GM21515 (cell line): ENCODE results near the gene ZNF407.

ENCODE experiments used
- ATAC-seq: cut with Tn5 transposase; IDR thresholded peaks from one replicate; pipeline ENCODE4 v1.9.1; 2021; ENCODE audit not compliant: unreplicated experiment

ZNF407 gene

DNA sequence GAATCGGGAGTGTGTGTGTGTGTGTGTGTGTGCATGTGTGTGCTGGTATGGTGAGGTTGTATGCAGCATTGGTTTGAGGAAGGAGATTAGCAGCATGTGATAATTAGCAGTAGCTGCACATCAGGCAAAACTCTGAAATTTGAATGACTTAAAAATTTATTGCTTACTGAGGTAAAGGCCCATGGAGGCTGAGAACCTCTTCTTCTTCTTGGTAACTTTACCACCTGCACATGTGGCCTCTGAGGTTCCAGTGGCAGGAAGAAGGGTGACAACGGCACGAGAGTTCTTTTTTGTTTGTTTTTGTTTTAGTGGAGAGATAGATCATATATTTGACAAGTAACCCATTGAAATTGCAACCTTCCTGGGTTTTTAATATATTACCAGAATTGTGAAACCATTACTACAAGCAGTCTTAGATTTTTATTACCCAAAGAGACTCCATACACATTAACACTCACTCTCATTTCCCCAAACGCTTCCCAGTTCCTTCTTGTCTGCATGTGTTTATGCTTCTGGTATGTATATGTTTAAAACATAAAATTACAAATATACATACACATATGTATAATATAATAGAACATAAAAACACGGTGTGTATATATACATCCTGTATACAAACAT, 319.2 kb downstream of the ZNF407 start:
- ATAC-seq = no peak

DNA sequence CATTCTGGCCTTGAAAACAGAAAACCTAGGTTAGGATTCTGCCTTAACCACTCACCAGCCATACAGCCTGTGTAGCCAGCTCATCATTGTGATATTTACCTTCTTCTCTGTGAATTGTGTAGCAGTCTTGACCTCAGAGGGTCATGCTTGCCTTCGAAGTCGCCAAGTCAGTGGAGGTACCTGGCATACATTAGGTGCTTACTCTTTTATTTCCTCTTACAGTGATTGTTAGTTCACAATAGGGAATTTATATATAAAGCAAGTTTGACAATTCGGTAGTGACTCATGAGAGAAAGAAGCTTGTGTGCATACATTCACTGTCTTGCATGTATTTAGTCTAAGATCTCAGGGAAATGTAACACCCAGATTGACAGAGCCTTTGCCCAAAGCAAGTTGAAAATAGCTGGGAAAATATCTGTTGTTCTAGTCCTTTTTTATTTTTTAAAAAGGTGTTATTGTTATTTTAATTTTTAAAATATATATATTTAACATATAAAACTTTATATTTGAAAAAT, 320.7 kb downstream of the ZNF407 start:
- no peak for ATAC-seq

DNA sequence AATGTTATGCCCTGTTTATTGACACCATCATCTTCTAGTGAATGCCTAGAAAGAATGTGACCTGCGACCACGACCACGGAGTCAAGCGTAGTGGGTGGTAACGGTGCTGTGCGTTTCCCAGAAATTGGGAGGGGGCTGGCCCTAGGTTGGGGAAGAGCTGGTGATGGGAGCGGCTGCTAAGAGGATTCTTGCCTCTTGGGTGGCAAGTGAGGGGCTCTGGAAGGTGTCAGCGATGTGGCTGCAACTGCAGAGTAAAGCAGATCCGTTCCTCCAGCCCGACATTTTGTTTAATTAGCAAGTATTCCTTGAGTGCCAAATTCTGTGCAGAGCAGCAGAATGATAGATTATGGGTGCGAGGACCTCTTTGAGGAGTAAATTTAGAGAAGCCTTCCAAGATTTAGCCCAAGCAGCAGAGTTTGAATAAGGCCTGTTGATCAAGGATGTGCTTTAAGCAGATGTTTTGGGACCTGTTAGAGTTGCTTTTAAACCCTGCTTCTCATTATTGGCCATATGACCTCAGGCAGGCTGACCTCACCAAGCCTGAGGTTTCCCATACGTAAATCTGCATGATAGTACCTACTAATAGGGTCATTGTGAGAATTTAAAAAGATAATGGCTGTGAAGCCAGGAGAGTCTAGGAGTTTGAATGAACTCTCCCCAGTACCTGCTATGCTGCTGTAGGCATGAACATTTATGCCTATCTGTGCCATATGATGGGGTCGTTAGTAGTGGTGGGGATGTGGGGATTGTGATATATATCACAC, 323.6 kb downstream of the ZNF407 start:
- no peak for ATAC-seq

DNA sequence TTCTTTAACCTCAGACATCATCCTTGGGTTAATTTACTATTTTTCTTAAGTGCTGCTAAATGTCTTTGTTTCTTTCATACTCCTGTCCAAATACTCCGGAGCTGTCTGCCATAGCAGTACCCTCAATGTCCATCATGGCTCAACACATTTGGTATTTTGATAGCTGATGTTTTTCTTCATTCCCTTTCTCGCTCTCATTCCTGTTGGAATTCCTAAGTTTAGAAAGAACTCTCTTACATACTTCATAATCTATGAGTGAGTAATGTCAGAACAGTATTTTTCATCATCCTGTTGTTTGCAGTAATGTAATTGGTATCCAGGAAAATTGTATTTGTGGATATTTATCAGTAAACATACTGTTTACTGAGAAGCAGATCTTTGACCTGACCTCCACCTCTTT, 328.4 kb downstream of the ZNF407 start:
- ATAC-seq = no peak

DNA sequence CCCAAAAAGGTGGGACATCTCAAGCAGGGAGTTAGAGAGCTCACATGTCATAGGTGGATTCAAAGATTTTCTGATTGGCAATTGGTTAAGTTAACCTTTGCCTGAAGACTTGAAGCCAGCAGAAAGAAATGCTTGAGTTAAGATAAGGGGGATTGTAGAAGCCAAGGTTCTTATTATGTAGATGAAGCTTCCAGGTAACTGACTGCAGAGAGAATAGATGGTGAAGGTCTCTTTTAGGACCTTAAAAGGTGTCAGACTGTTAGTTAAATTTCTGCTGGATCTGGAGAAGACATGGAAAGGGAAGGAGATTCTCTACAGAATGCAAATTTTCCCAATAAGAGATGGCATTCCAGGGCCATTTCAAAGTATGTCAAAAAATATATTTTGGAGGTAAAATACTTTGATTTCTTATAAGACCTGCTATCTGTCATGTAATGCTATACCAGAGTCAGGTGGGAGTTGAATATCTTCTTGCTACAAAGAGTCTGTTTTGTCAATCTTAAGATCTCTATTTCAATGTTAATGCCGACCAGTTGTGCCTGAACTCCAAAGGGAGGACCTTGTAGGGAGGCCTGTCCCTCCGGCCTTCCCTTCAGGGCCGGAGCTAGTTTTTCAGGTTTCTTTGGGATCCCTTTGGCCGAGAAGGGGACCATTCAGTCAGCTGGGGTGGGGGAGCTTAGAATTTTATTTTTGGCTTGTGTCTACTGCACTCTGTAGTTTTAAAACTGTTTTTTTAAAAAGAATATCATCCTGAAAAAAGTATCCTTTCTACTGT, 330.7 kb downstream of the ZNF407 start:
- ATAC-seq = no peak

DNA sequence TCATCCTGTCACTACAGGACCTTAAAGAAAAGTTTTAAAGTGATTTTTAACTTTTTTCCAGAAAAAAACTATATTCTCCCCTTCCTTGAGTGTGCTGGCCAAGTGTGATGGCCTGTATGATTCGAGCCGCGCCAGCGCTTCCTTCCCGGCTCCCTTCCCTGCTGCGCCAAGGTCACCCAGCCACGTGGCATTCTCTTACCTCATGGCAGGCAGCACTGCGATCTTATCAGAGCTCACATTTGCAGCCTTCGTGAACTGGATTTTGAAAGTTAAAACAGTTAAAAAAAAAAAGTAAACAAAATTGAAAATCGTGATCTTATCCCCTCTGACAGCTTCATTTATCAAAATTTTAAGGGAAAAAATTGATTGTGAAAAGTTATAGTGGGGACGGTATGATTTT, 331.4 kb downstream of the ZNF407 start:
- no peak for ATAC-seq

DNA sequence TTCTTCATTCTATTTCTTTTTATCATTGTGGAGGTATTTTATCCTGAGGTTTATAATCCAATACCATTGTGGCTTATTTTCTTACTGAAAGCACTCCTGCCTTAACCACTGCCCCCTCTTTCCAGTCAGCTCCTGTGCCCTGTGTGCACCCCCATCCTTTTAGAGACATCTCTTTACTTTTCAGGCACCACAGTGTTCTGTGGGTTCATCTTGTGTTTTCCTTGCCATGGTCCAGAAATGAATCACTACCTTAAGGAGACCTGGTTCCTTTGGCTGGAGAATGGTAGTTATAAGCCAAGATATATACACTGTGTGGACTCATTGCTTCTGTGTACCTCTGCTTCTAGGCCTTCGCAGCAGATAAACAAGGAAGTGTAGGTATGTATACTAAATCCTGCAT, 332.9 kb downstream of the ZNF407 start:
- no peak for ATAC-seq

DNA sequence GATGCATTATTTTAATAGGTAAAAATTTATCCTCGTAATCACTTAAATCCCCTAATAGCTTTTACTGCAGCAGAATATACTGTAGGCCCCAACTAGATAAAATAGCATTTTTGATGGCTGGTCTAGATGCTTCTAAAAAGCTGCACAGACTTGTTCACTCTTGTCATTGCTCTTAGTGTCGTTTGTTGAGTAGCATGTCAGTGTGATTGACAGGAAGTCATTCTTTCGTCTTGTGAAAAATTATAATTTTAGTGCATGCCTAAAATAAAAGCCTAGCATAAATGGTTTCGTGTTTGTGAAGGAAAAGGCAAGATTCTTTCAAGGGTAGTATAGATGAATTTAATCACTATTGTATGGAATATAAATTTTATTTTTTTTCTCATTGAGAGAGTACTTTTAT, 336.3 kb downstream of the ZNF407 start:
- ATAC-seq = no peak

DNA sequence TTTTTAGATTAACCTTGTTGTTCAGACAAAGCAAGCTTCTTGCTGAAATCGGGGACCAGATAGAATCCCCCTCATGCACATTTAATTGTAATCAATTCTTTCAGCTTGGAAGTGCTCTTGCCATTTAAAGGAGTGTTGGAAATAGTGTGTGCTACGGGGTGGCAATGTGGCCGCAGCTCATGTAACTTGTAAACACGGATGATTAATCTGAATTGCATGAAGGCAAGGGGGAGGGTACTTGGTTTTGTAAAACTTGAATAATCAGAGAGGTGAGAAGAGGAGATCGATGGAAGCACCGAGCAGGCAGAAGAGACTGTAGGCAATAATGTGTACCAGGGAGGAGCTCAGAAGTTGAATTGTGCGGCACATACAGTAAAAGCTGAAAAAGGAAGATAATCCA, 337.8 kb downstream of the ZNF407 start:
- no peak for ATAC-seq

DNA sequence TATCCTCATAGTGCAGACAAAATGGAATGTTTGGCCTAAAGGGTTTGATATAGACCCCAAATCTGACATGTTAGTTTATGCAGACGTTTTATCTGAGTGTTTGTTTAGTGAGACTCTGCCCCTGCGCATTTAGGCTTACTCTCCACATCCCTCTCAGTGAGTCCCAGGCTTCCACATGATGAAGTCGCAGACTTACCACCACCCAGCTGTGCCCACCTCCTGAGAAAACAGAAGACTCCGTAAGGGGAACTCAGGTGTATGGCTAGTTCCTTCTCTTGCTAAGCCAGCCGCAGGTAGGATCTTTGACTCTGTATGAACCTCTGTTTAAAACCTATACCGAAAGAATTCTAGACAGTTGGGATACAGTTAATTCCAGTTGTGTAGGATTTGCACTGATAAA, 338.7 kb downstream of the ZNF407 start:
- ATAC-seq = no peak

DNA sequence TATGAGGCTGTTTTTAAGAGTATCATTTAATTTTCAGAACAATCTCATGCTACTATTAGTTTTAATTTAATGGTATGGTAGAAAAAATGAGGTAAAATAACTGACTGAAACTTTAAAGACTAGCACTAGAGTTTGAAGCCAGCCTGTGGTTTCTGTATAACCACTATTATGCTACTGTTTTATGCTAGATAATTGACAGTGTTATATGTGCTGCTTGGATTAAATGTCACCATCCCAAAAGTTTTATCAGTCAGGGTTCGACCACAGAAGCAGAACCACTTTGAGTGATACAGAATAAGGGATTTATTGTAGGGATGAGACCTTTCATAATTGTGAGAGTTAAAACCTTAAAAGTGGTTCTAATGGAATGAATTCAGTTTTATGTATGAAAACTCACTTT, 339.6 kb downstream of the ZNF407 start:
- ATAC-seq = no peak

DNA sequence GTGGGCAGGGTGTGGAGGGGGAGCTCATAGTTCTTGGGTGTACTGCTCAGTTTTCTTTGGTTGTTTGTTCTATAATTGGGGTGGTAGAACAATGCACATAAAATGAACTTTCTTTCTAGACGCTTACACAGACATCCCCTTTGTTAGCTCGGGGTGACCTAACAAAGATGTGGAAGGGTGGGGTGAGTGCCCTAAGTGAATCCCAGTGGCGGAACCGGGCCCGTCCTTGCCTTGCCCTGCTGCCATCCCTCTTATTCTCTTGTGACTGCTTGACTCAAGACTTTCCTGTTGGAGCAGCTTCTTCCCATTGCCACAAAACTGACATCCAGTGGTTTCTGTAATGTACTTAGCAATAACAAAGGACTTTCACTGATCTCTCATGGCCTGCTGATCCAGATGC, 343.2 kb downstream of the ZNF407 start:
- ATAC-seq = no peak

DNA sequence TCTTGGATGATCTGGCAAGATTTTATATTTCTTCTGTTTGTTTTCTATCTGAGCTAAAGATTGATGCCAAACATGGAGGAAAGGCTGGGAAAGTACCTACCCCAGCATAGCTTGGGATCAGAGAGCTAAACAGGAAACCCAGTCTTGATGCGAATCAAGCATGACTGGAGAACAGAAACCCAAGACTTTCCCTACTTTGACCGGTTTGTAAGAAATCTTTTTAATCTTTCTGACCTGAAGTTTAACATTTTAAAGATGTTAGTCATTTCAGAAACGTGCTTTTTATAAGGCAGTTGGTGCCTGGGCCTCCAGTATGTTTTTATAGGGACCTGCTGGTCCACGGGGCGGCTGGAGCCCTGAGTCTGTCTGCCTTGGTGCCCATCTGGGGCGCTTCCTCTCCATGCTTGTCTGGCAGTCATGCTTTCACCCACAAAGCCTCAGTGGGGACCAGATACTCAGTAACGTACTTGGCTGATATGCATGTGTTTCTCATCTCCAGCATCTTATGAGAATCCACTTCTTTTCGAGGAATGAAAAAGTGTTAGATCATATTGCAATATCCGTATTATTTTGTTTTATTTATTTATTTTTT, 344.7 kb downstream of the ZNF407 start:
- peak; percentile 75 for ATAC-seq

DNA sequence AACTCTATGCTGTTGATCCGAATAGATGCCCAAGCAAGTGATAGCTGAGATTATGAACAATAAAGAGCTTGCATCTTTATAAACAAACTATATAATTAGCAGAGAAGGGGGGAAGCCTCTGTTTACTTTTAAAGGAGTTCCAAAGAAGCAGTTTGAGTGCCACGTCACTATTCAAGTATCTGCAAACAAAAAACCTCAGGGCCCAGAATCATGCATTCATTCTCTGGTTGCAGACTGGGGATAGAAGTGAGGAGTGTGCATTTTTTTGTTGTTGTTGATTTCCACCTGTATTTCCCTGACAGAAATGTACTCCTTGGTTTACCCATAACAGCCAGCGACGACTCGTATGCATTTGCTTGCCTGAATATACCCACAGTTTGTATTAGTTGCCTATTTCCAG, 347.0 kb downstream of the ZNF407 start:
- ATAC-seq = no peak

DNA sequence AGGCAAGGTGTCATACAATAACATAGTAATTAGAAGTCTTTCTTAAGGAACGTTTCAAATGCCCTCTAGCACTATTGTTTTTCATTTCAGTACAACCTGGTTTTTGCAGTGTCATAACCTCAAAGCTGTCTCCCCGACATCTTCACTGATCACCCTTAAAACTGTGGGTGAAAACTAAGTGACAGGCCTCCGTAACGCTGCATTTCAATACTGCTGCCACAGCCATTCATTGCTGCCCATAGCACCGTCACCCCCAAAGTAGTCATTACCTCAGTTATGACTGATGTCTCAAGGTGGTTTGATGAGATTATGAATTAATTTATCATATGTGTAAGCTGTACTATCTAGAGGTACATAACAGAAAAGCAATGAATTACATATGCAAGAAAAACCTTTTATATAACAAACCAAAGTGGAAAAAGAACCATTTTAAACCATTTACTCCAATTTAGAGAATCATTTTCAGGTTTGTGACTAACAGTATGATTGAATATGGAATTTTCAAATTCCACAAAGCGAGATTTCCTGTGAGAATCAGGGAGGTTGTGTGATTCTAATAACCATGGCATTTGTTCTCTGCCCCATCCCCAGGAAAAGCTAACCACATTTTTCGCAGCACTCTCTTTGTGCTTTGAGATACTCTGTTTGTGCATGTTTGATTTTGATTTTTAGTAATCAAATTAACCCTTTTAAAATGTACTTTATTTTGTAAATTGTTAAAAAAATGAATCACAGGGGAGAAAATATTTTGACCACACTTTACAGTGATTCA, 348.3 kb downstream of the ZNF407 start:
- ATAC-seq = no peak

DNA sequence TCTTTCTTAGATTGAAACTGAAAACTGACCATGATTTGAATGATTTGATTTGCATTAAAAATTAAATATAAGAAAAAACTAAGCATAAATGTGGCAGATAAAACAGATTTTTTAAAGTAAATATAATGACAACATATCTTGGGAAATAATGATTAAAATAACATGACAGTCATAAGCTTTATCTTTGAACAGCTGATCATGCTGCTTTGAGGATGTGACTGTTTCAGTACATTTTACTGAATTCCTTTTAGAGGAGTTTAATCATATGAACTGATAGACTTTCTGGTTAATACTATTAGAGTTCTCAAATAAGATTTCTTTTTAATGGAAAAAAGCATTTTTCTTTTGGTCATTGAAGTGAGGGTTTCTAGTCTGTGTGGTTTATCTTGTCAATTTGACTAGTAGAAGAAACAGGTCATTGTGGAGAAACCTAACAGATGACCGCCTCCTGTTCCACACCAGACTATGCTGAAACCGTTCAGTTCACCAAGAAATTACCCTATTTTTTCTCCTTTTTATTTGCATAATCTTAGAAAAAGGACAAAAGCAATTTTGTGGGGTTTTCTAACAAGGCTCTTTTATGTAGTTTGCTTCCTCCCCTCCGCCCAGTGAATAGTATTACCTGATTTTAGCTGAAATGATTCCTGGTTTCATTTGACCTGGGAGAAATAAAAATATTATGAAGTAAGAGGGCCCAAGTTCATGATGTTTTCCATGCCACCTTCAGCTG, 349.1 kb downstream of the ZNF407 start:
- no peak for ATAC-seq

DNA sequence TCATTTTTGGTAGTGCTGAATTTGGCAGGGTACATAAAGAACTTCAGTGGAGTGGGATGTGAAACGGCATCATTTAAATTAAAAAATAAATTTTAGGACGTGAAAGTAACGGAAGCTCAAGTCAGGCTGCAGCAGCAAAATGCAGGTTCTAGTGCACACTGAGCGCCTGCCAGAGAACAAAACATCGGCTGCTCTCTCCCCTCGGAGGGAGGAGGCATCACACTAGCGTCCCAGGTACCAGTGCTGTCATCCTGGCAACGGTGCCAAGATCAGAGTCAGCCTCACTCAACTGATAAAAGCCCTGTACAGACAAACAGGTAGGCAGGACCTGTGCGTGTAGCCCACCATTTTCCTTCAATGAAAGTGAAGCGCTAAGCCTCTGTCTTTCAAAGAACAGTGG, 349.7 kb downstream of the ZNF407 start:
- ATAC-seq = no peak

DNA sequence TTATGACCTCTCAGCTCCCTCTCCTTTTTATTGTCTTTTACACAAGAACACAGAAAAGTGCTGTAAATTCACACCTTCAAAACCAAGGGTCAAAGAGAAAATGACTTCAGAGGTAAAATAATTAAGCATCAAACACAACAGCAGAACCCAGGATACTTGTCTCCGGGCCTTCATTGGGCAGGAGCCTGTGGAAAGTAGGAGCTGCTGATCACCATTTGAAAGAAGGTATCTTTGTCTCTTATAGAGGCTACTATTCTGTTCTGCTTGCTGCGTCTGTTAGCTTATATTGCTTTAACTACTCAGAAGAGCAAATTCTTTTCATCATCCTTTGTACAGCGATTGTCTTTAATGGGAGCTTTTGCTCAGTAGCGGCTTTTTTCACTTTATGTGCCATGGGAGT, 350.2 kb downstream of the ZNF407 start:
- no peak for ATAC-seq

DNA sequence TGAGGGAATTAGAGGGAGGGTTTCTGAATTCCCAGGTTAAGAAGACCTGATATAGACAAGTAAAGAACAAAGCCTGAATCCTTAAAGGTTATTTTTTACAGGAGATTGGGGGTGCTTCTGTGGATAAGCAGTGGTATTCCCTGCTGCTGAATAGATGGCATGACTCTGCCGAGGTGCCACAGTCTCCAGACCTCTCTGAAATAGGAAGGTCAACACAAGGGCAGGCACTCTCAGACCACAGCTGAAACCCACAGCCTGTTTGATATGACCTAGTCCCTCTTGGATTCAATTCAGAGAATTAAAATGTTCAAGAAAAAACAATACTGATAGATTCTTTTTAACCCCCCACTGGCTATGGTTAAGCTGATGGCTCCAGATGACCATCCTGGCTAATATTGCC, 351.9 kb downstream of the ZNF407 start:
- no peak for ATAC-seq

DNA sequence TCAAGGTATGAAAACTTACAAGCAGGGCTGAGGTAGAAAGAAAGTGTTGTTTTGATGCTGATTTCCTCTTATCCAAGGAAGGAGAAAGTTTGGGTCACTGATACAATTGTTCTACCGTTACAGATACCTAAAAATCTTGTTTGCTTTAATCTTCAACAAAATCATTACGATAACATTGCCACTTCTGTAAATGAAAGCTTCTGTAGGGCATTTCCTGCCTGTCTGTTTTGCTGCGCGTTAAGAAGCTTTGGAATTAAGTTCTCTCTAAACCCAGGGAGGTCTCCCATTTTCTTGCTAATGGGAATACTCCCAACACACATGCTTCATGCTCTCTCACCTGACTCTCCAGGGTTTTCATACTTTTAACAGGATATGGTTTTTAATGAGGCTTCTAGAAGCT, 352.8 kb downstream of the ZNF407 start:
- no peak for ATAC-seq
